Measurements from ENCODE around the gene PDE1A.

DNA sequence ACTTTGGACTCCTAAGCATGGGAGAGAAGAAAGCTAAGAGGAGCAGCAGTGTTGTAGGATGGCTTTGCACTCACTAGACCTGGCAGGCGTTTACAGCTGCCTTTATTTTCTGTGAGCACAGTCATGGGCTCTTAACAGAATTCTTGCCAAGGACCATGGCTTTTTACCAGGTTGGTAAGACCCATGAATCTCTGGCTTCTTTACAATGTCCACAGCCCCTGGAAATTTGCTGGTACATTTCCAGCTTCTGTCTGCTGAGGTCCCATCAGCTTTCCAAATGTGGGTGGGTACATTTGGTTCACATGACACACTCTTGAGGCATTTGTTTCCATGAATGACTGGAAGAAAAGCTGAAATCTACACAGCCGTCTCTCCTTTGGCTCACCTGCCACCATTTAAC lies 278.5 kb downstream of the PDE1A start:
- TF ChIP-seq TEAD2 (CRISPR knock-in tag; IDR thresholded peaks at IDR 0.05) (no peak), NR2C2 (CRISPR knock-in tag; IDR thresholded peaks at IDR 0.05; ENCODE audit: borderline replicate concordance) (no peak), JUND (CRISPR knock-in tag; IDR thresholded peaks at IDR 0.05) (no peak)

All from HepG2 (cell line).